Neuronal stem cell (in vitro differentiated cells): ENCODE results near the gene CYP11A1.

ENCODE experiments used
- DNase-seq: peaks from one replicate; pipeline ENCODE4 v3.0.0-alpha.2; 2013; ENCODE audit warnings: low spot score
- H2AFZ ChIP-seq: one replicate; pipeline ENCODE4 v1.6.1; 2013; ENCODE audit warnings: mild to moderate bottlenecking, low read length, inconsistent platforms
- H2AK5ac ChIP-seq: 2 replicates; pipeline ENCODE4 v1.6.1; 2013; ENCODE audit warnings: low read depth, mild to moderate bottlenecking, inconsistent platforms, low read length, moderate library complexity, mixed read lengths
- H2BK120ac ChIP-seq: 2 replicates; pipeline ENCODE4 v1.6.1; 2013; ENCODE audit warnings: low read depth, mild to moderate bottlenecking, inconsistent platforms, low read length, moderate library complexity, mixed read lengths
- H2BK12ac ChIP-seq: one replicate; pipeline ENCODE4 v1.6.1; 2013; ENCODE audit warnings: low read length, inconsistent platforms
- H2BK15ac ChIP-seq: 2 replicates; pipeline ENCODE4 v1.6.1; 2013; ENCODE audit warnings: mild to moderate bottlenecking, low read length, inconsistent platforms, mixed read lengths
- H2BK5ac ChIP-seq: one replicate; pipeline ENCODE4 v1.6.1; 2013; ENCODE audit warnings: inconsistent platforms, mild to moderate bottlenecking, low read length, moderate library complexity
- H3K14ac ChIP-seq: one replicate; pipeline ENCODE4 v1.6.1; 2013; ENCODE audit warnings: low read length, inconsistent platforms
- H3K18ac ChIP-seq: 2 replicates; pipeline ENCODE4 v1.6.1; 2013; ENCODE audit warnings: low read length, inconsistent platforms
- H3K23ac ChIP-seq: 2 replicates; pipeline ENCODE4 v1.6.1; 2013; ENCODE audit warnings: low read depth, mild to moderate bottlenecking, mixed read lengths, low read length, inconsistent platforms; ENCODE audit not compliant: poor library complexity
- H3K27ac ChIP-seq: replicated peaks from 3 replicates; pipeline ENCODE4 v1.5.1; 2013; ENCODE audit warnings: low read length, inconsistent platforms
- H3K27me3 ChIP-seq, 3 experiments: 2 replicates each; pipeline ENCODE4 v1.6.1; 2013; ENCODE audit warnings: low read length in 3 of 3, mild to moderate bottlenecking in 2 of 3, inconsistent platforms in 1 of 3, low read depth in 1 of 3, mixed read lengths in 1 of 3, moderate library complexity in 1 of 3; ENCODE audit not compliant: control insufficient read depth in 3 of 3, insufficient read depth in 3 of 3
- H3K36me3 ChIP-seq, 2 donors: replicated peaks in 1 of 2; 2 replicates each; pipeline ENCODE4 v1.6.1; 2013; ENCODE audit warnings: low read length in 2 of 2; ENCODE audit not compliant: control insufficient read depth in 2 of 2, insufficient read depth in 2 of 2
- H3K4ac ChIP-seq: 2 replicates; pipeline ENCODE4 v1.6.1; 2013; ENCODE audit warnings: inconsistent platforms, mild to moderate bottlenecking, low read length, moderate library complexity
- H3K4me1 ChIP-seq, 2 donors: 1 replicate in 1 of 2; 2 replicates in 1 of 2; pipeline ENCODE4 v1.6.1; 2013; ENCODE audit warnings: low read length in 2 of 2, low read depth in 1 of 2; ENCODE audit not compliant: control insufficient read depth in 2 of 2, insufficient read depth in 1 of 2
- H3K4me2 ChIP-seq: one replicate; pipeline ENCODE4 v1.6.1; 2013; ENCODE audit warnings: mild to moderate bottlenecking, low read length, inconsistent platforms; ENCODE audit not compliant: insufficient read depth, poor library complexity, severe bottlenecking
- H3K4me3 ChIP-seq, 2 donors: 2 replicates each; pipeline ENCODE4 v1.5.1; 2013; ENCODE audit warnings: low read length in 2 of 2, mild to moderate bottlenecking in 2 of 2, inconsistent platforms in 1 of 2, moderate library complexity in 1 of 2
- H3K79me1 ChIP-seq: one replicate; pipeline ENCODE4 v1.6.1; 2013; ENCODE audit warnings: low read depth, mild to moderate bottlenecking, inconsistent platforms, low read length, moderate library complexity
- H3K9ac ChIP-seq: one replicate; pipeline ENCODE4 v1.6.1; 2013; ENCODE audit warnings: mild to moderate bottlenecking, low read depth, low read length, inconsistent platforms; ENCODE audit not compliant: poor library complexity
- H3K9me3 ChIP-seq, 2 donors: replicated peaks in 1 of 2; 2 replicates each; pipeline versions ENCODE3 to v1.6.1; 2013; ENCODE audit warnings: low read length in 2 of 2, mild to moderate bottlenecking in 2 of 2, inconsistent platforms in 1 of 2, low read depth in 1 of 2, mixed read lengths in 1 of 2, moderate library complexity in 1 of 2; ENCODE audit not compliant: control insufficient read depth in 2 of 2, insufficient read depth in 1 of 2
- H4K8ac ChIP-seq: one replicate; pipeline ENCODE4 v1.6.1; 2013; ENCODE audit warnings: low read depth, mild to moderate bottlenecking, inconsistent platforms, low read length, moderate library complexity
- H4K91ac ChIP-seq: one replicate; pipeline ENCODE4 v1.6.1; 2013; ENCODE audit warnings: low read length, low read depth, mild to moderate bottlenecking, inconsistent platforms; ENCODE audit not compliant: poor library complexity
- WGBS, 2 donors: extraction: QIAGEN DNeasy Blood & Tissue Kit; methylation state at CpG; one replicate each; pipeline ENCODE4 v1.1.7; 2013; ENCODE audit warnings: missing lambda C conversion rate in 2 of 2, mixed read lengths in 1 of 2; ENCODE audit not compliant: insufficient read length in 2 of 2, insufficient replicate concordance in 1 of 2; ENCODE audit errors: extremely low coverage in 2 of 2; 5-methylcytosine and 5-hydroxymethylcytosine counted together

Gene CYP11A1

DNA sequence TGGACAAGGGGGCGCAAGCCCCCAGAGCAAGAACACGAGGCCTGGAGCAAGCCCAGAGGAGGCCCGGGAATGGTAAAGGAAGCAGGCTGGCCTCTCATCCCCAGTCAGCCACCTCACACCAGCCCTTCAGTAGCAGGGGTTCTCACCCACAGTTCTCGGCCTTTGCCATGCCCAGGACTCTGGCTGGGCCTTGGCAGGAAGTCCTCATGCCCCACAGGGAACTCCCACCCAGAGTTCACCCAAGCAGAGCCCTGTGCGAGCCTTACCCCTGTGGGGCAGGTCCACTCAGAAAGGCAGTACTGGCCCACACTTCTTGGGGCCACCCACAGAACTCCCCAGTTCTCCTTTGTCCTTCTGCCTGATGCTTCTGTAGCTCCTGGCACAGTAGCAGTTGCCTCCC lies 30.3 kb downstream of the CYP11A1 start:
- Histone ChIP-seq H2BK120ac (no peak overlapping the region), H3K4me2 (no peak overlapping the region), H3K9me3 (peaks cover 0 to 5% of the 10 kb centered on the region in 2 donors), H3K18ac (no peak overlapping the region), H2AK5ac (no peak overlapping the region), H3K9ac (no peak overlapping the region), H2BK5ac (no peak overlapping the region), H3K36me3 (no peaks in the 10 kb centered on the region), H3K14ac (no peak overlapping the region), H4K91ac (no peak overlapping the region), H3K27me3 (peaks cover 0 to 13% (median 0%) of the 10 kb centered on the region in 3 experiments), H3K23ac (no peak overlapping the region), H3K27ac (no peak overlapping the region), H3K4ac (no peak overlapping the region), H2BK15ac (no peak overlapping the region), H3K79me1 (no peaks in the 10 kb centered on the region), H2AFZ (no peak overlapping the region), H4K8ac (no peak overlapping the region), H3K4me1 (no peaks in the 10 kb centered on the region), H2BK12ac (no peak overlapping the region), H3K4me3 (no peak overlapping the region)
- no peak for DNase-seq
- no CpG with 5 or more reads among the region's 5 CpGs for WGBS, 2 donors

DNA sequence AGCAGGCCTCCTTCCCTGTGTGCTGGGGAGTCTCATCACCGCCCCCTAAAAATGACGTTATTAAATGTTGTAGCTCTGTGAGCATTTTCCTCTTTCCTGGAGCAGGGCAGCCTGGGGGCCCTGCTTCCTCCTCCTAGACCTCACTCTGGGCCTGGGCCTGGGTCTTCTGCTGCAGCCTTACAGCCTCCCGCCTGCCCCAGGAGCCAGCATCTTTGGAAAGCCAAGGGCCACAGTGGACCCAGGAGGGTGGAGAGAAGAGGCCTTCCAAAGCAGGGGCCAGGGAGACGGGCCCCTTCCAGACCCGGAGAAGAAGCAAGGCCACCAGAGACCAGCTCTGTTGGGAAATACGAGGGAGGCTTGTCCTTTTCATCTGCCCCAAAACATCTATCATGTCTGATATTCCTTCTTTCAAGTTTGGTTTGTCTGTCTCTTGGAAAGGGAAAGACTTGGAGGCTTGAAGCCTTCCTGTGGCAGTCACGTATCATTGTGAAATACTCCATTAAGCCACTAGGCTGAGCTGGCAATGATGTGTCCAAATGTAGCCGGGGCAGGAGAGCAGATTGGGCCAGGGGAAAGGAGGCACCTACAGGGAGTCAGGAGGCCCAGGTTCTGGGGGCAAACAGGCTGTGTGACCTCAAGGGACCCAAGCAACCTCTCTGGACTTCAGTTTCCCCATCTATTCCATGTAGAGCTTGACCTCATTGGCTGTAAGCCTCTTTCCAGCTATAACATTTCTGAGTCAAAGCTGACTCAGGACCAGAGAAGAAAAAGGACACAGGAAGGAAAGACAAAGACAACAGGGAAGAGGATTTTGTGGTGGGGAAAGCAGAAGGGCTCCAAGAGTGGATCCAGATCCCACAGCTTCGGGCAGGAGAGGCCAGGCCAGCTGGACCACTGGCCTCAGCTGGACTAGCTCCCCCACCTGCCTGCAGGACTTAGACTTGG lies 31.1 kb downstream of the CYP11A1 start:
- Histone ChIP-seq H2BK15ac (no peak overlapping the region), H3K14ac (no peak overlapping the region), H3K36me3 (no peaks in the 10 kb centered on the region), H2BK120ac (no peak overlapping the region), H3K4me1 (no peaks in the 10 kb centered on the region), H3K9me3 (peaks cover 0 to 5% of the 10 kb centered on the region in 2 donors), H3K4me2 (no peak overlapping the region), H3K18ac (no peak overlapping the region), H2BK5ac (no peak overlapping the region), H2AK5ac (no peak overlapping the region), H3K27me3 (peaks cover 0 to 15% (median 0%) of the 10 kb centered on the region in 3 experiments), H3K23ac (no peak overlapping the region), H3K27ac (no peak overlapping the region), H3K4ac (no peak overlapping the region), H2AFZ (no peak overlapping the region), H4K91ac (no peak overlapping the region), H4K8ac (no peak overlapping the region), H2BK12ac (no peak overlapping the region), H3K79me1 (no peaks in the 10 kb centered on the region), H3K4me3 (no peak overlapping the region), H3K9ac (no peak overlapping the region)
- no CpG with 5 or more reads among the region's 9 CpGs for WGBS, 2 donors
- no peak for DNase-seq

DNA sequence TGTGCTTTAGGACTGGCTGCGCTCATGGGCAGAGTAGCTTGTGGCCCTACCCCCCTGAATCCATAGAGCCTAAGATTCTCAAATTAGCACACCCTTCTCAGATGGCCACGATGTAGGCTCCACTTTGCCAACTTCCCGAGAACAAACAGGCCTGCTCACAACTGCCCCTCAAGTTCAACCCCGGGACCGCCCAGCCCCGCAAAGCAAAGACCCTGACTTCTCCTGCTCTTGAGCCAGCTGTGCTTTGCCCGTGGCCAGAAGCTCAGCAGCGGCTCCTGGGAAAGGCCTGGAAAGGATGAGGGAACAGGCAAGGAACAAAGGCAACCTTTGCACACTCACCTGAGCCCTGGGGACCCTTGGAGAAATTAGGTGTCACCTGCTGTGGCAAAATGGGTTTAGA lies 32.0 kb downstream of the CYP11A1 start:
- peaks cover under 1% of the 10 kb centered on the region for H3K79me1 ChIP-seq
- H2AFZ ChIP-seq, result no peak overlapping the region
- H3K4me2 ChIP-seq, result no peak overlapping the region
- no peak overlapping the region for H2BK15ac ChIP-seq
- no peak overlapping the region for H3K18ac ChIP-seq
- no peaks in the 10 kb centered on the region for H3K4me1 ChIP-seq
- H3K4ac ChIP-seq, result no peak overlapping the region
- H2BK5ac ChIP-seq, result no peak overlapping the region
- H2BK12ac ChIP-seq, result no peak overlapping the region
- peaks cover 0 to 22% (median 0%) of the 10 kb centered on the region in 3 experiments for H3K27me3 ChIP-seq
- H2AK5ac ChIP-seq, result peak overlapping the region; percentile 43
- H4K91ac ChIP-seq, result no peak overlapping the region
- H3K23ac ChIP-seq, result no peak overlapping the region
- no peak overlapping the region for H3K14ac ChIP-seq
- H3K9ac ChIP-seq, result no peak overlapping the region
- H3K9me3 ChIP-seq, result peaks cover 0 to 5% of the 10 kb centered on the region in 2 donors
- H3K36me3 ChIP-seq, result no peaks in the 10 kb centered on the region
- H4K8ac ChIP-seq, result no peak overlapping the region
- H2BK120ac ChIP-seq, result no peak overlapping the region
- no CpG with 5 or more reads among the region's 8 CpGs for WGBS, 2 donors
- H3K27ac ChIP-seq, result no peak overlapping the region
- no peak overlapping the region for H3K4me3 ChIP-seq
- DNase-seq, result no peak

DNA sequence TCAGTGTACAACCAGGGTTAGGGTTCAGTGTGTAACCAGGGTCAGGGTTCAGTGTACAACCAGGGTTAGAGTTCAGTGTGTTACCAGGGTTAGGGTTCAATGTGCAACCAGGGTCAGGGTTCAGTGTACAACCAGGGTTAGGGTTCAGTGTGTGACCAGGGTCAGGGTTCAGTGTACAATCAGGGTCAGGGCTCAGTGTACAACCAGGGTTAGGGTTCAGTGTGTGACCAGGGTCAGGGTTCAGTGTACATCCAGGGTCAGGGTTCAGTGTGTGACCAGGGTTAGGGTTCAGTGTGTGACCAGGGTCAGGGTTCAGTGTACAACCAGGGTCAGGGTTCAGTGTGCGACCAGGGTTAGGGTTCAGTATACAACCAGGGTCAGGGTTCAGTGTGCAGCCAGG lies 33.3 kb downstream of the CYP11A1 start:
- no peak overlapping the region for H3K4ac ChIP-seq
- H3K27me3 ChIP-seq, result peaks cover 0 to 32% (median 0%) of the 10 kb centered on the region in 3 experiments
- H4K91ac ChIP-seq, result no peak overlapping the region
- H4K8ac ChIP-seq, result no peak overlapping the region
- no peak overlapping the region for H3K4me2 ChIP-seq
- peaks cover 0 to 5% of the 10 kb centered on the region in 2 donors for H3K9me3 ChIP-seq
- no peak overlapping the region for H2AK5ac ChIP-seq
- H3K9ac ChIP-seq, result no peak overlapping the region
- no peak overlapping the region for H2BK15ac ChIP-seq
- no peaks in the 10 kb centered on the region for H3K4me1 ChIP-seq
- H2AFZ ChIP-seq, result no peak overlapping the region
- H3K18ac ChIP-seq, result no peak overlapping the region
- H2BK12ac ChIP-seq, result no peak overlapping the region
- peak overlapping the region in 1 of 2 donors; percentile 30 for H3K4me3 ChIP-seq
- H3K23ac ChIP-seq, result no peak overlapping the region
- H3K79me1 ChIP-seq, result peaks cover 1% of the 10 kb centered on the region
- H2BK5ac ChIP-seq, result no peak overlapping the region
- DNase-seq, result no peak
- no peaks in the 10 kb centered on the region for H3K36me3 ChIP-seq
- H3K27ac ChIP-seq, result no peak overlapping the region
- no peak overlapping the region for H3K14ac ChIP-seq
- no CpG with 5 or more reads among the region's 1 CpG for WGBS, 2 donors
- no peak overlapping the region for H2BK120ac ChIP-seq
